NT2/D1 (cell line): Measurements from ENCODE around the gene ARHGAP42.

Experiments used
- SUZ12 ChIP-seq: IDR thresholded peaks from 2 replicates; pipeline ENCODE4 v1.6.1; 2011; ENCODE audit not compliant: insufficient read length, insufficient read depth; ENCODE audit errors: extremely low read depth
- YY1 ChIP-seq: IDR thresholded peaks from 2 replicates; pipeline ENCODE4 v1.6.1; 2011; ENCODE audit not compliant: insufficient read length, insufficient read depth
- ZNF274 ChIP-seq: IDR thresholded peaks from 2 replicates; pipeline ENCODE4 v1.6.1; 2011; ENCODE audit warnings: mild to moderate bottlenecking, low read depth, low read length

DNA sequence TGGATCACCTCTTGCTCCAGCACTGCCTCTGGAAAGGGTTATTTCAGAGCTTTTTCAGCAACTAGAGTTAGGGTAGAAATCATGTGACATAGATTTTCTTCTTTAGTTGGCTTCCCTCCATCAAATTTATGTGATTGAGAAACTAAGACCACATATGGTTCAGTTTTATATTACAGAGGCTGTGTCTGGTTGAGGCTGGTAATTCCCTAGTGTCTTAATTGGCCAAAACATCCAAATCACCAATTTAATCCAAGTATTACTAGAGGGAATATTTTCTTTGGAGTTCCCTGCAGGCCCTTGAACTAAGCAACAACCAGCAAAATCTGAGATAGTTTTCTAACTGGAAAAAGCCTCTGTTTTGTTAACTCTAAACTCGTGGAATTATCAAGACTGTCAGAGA lies 136.3 kb downstream of the ARHGAP42 start:
- TF ChIP-seq ZNF274 (no peak), SUZ12 (no peak), YY1 (no peak)
